Measurements from ENCODE around the gene ODAD4. TPM values are rescaled to one million over a fixed set of nuclear protein-coding genes. Genes with fewer than 3 reads are reported as not detected.

The ODAD4 gene
- total RNA-seq, 1 experiment from 2014 or later, result 0.98 TPM

GRCh38 chr17:41987642-41988041 is 57.2 kb downstream of the ODAD4 start:
- TF ChIP-seq CTCF (IDR thresholded peaks at IDR 0.05; ENCODE audit: insufficient read depth in 1 of 2, low read depth in 1 of 2, low read length in 1 of 2, severe bottlenecking in 1 of 2, unreplicated experiment in 1 of 2), result no peak
- Mint-ChIP-seq H3K27ac (ENCODE audit: unreplicated experiment) (no peak overlapping the region), H3K27me3 (ENCODE audit: insufficient read depth, unreplicated experiment) (no peaks in the 10 kb centered on the region), H3K4me1 (ENCODE audit: low read depth, unreplicated experiment) (peaks cover 28% of the 10 kb centered on the region), H3K4me3 (ENCODE audit: unreplicated experiment) (no peak overlapping the region), H3K36me3 (ENCODE audit: insufficient read depth, unreplicated experiment) (peaks cover 100% of the 10 kb centered on the region), H3K9me3 (ENCODE audit: unreplicated experiment) (no peaks in the 10 kb centered on the region)
- no TSS peak for BruUV-seq (replicated peaks)
- H3K27me3 ChIP-seq (replicated peaks; ENCODE audit: control insufficient read depth, insufficient read depth, low read length), result no peaks in the 10 kb centered on the region
- H3K9me3 ChIP-seq, result no peaks in the 10 kb centered on the region
- ChIA-PET CTCF (no interaction called here), POLR2A (no interaction called here)
- no peak overlapping the region for H3K4me3 ChIP-seq (ENCODE audit: low read depth, low read length)
- H3K4me1 ChIP-seq, result peaks cover 31% of the 10 kb centered on the region
- no peak for DNase-seq
- intact Hi-C loops (cut with micrococcal nuclease; ENCODE audit: unreplicated experiment), result no loop called here
- peaks cover 13% of the 10 kb centered on the region for H3K36me3 ChIP-seq (ENCODE audit: control insufficient read depth, insufficient read depth, low read length)

GRCh38 chr17:41988418-41988817 is 58.0 kb downstream of the ODAD4 start:
- Histone ChIP-seq H3K27me3 (replicated peaks; ENCODE audit: control insufficient read depth, insufficient read depth, low read length) (no peaks in the 10 kb centered on the region), H3K9me3 (no peaks in the 10 kb centered on the region), H3K4me3 (ENCODE audit: low read depth, low read length) (no peak overlapping the region), H3K4me1 (peaks cover 31% of the 10 kb centered on the region), H3K36me3 (ENCODE audit: control insufficient read depth, insufficient read depth, low read length) (peaks cover 13% of the 10 kb centered on the region)
- intact Hi-C loops (cut with micrococcal nuclease; ENCODE audit: unreplicated experiment), result no loop called here
- no peaks in the 10 kb centered on the region for H3K9me3 Mint-ChIP-seq (ENCODE audit: unreplicated experiment)
- H3K4me1 Mint-ChIP-seq (ENCODE audit: low read depth, unreplicated experiment), result peaks cover 28% of the 10 kb centered on the region
- no peaks in the 10 kb centered on the region for H3K27me3 Mint-ChIP-seq (ENCODE audit: insufficient read depth, unreplicated experiment)
- no peak overlapping the region for H3K4me3 Mint-ChIP-seq (ENCODE audit: unreplicated experiment)
- DNase-seq, result no peak
- H3K27ac Mint-ChIP-seq (ENCODE audit: unreplicated experiment), result peak overlapping the region; percentile 58
- peaks cover 100% of the 10 kb centered on the region for H3K36me3 Mint-ChIP-seq (ENCODE audit: insufficient read depth, unreplicated experiment)
- no TSS peak for BruUV-seq (replicated peaks)
- no peak for TF ChIP-seq CTCF (IDR thresholded peaks at IDR 0.05; ENCODE audit: insufficient read depth in 1 of 2, low read depth in 1 of 2, low read length in 1 of 2, severe bottlenecking in 1 of 2, unreplicated experiment in 1 of 2)
- POLR2A ChIA-PET, result interaction anchor here (0.5 kb wide), 1 partner anchor 56 kb away, joined by 3 read pairs; no protein-coding TSS in a partner anchor
- CTCF ChIA-PET, result no interaction called here

GRCh38 chr17:41989702-41990419 is 59.4 kb downstream of the ODAD4 start:
- no peaks in the 10 kb centered on the region for H3K9me3 Mint-ChIP-seq (ENCODE audit: unreplicated experiment)
- H3K4me3 ChIP-seq (ENCODE audit: low read depth, low read length), result no peak overlapping the region
- H3K4me3 Mint-ChIP-seq (ENCODE audit: unreplicated experiment), result peak overlapping the region; percentile 32
- BruUV-seq (replicated peaks), result no TSS peak
- no peaks in the 10 kb centered on the region for H3K9me3 ChIP-seq
- H3K4me1 ChIP-seq, result peaks cover 31% of the 10 kb centered on the region
- ChIA-PET POLR2A (no interaction called here), CTCF (interaction anchor here (0.7 to 1.0 kb wide), 2 partner anchors 20 to 30 kb away, joined by 3 read pairs; partner anchors contain the start of gene NKIRAS2)
- H3K27me3 Mint-ChIP-seq (ENCODE audit: insufficient read depth, unreplicated experiment), result no peaks in the 10 kb centered on the region
- DNase-seq, result peak in 1 of 2 experiments; percentile 52
- H3K27ac Mint-ChIP-seq (ENCODE audit: unreplicated experiment), result peak overlapping the region; percentile 3
- no peak for TF ChIP-seq CTCF (IDR thresholded peaks at IDR 0.05; ENCODE audit: insufficient read depth in 1 of 2, low read depth in 1 of 2, low read length in 1 of 2, severe bottlenecking in 1 of 2, unreplicated experiment in 1 of 2)
- H3K27me3 ChIP-seq (replicated peaks; ENCODE audit: control insufficient read depth, insufficient read depth, low read length), result no peaks in the 10 kb centered on the region
- H3K4me1 Mint-ChIP-seq (ENCODE audit: low read depth, unreplicated experiment), result peaks cover 28% of the 10 kb centered on the region
- intact Hi-C loops (cut with micrococcal nuclease; ENCODE audit: unreplicated experiment), result no loop called here
- H3K36me3 Mint-ChIP-seq (ENCODE audit: insufficient read depth, unreplicated experiment), result peaks cover 100% of the 10 kb centered on the region
- peaks cover 11% of the 10 kb centered on the region for H3K36me3 ChIP-seq (ENCODE audit: control insufficient read depth, insufficient read depth, low read length)

Data from Caco-2 (cell line).